H1 (cell line): ENCODE measurements around the gene CYGB. TPM values are rescaled to one million over a fixed set of nuclear protein-coding genes. Genes with fewer than 3 reads are reported as not detected.

Experiments used
- CHD2 ChIP-seq: IDR thresholded peaks from 2 replicates; pipeline ENCODE4 v1.6.1; 2012; ENCODE audit warnings: low read length, improper control_type of control experiment
- CTBP2 ChIP-seq: IDR thresholded peaks from 2 replicates; pipeline ENCODE4 v1.7.0; 2011; ENCODE audit warnings: borderline replicate concordance, mild to moderate bottlenecking, moderate library complexity, mixed read lengths, low read length; ENCODE audit not compliant: insufficient read depth, insufficient read length
- EP300 ChIP-seq, 2 experiments: IDR thresholded peaks; 1 replicate in 1 of 2; 2 replicates in 1 of 2; pipeline ENCODE4 v1.6.1; 2011 to 2012; ENCODE audit warnings: low read depth in 2 of 2, low read length in 2 of 2, mild to moderate bottlenecking in 2 of 2, borderline replicate concordance in 1 of 2, inconsistent platforms in 1 of 2, moderate library complexity in 1 of 2
- EZH2 ChIP-seq: fragments of 200-600 bp; sonication (generic); IDR thresholded peaks from 2 replicates; pipeline ENCODE4 v1.7.1; 2012; ENCODE audit warnings: low read depth, mild to moderate bottlenecking, moderate library complexity, low read length, inconsistent platforms; ENCODE audit not compliant: severe bottlenecking
- GABPA ChIP-seq: IDR thresholded peaks from 2 replicates; pipeline ENCODE4 v1.6.1; 2011; ENCODE audit warnings: mild to moderate bottlenecking, low read length, moderate library complexity, borderline replicate concordance; ENCODE audit not compliant: insufficient read depth
- JUND ChIP-seq: IDR thresholded peaks from 2 replicates; pipeline ENCODE4 v1.6.1; 2011; ENCODE audit warnings: mild to moderate bottlenecking, improper control_type of control experiment, low read length
- KDM1A ChIP-seq: fragments of 200-600, 300-600 bp; sonication (generic); IDR thresholded peaks from 2 replicates; pipeline ENCODE4 v1.7.1; 2016; ENCODE audit warnings: mild to moderate bottlenecking, low read length, borderline replicate concordance
- NANOG ChIP-seq: IDR thresholded peaks from 2 replicates; pipeline ENCODE4 v1.6.1; 2011; ENCODE audit warnings: low read length, low read depth, mild to moderate bottlenecking, inconsistent platforms; ENCODE audit not compliant: insufficient read depth, poor library complexity, severe bottlenecking
- POLR2A ChIP-seq, 2 experiments: IDR thresholded peaks; 1 replicate in 1 of 2; 2 replicates in 1 of 2; pipeline ENCODE4 v1.6.1; 2011; ENCODE audit warnings: low read depth in 2 of 2, low read length in 2 of 2, mild to moderate bottlenecking in 2 of 2; ENCODE audit errors: control extremely low read depth in 1 of 2
- RAD21 ChIP-seq, 2 experiments: IDR thresholded peaks in 1 of 2; conservative IDR thresholded peaks in 1 of 2; 2 replicates each; pipeline ENCODE4 v1.6.1; 2011; ENCODE audit warnings: low read depth in 2 of 2, low read length in 2 of 2, improper control_type of control experiment in 1 of 2, inconsistent platforms in 1 of 2, mild to moderate bottlenecking in 1 of 2, moderate library complexity in 1 of 2
- SIX5 ChIP-seq: IDR thresholded peaks from 2 replicates; pipeline ENCODE4 v1.6.1; 2011; ENCODE audit warnings: mild to moderate bottlenecking, low read depth, low read length
- SRF ChIP-seq: IDR thresholded peaks from 2 replicates; pipeline ENCODE4 v1.6.1; 2011; ENCODE audit warnings: mild to moderate bottlenecking, low read depth, low read length, moderate library complexity
- TEAD4 ChIP-seq: IDR thresholded peaks from 2 replicates; pipeline ENCODE4 v1.6.1; 2012; ENCODE audit warnings: low read depth, low read length, inconsistent platforms, mixed read lengths
- YY1 ChIP-seq: IDR thresholded peaks from 2 replicates; pipeline ENCODE4 v1.6.1; 2011; ENCODE audit warnings: low read depth, mild to moderate bottlenecking, low read length
- polyA plus RNA-seq, 7 experiments: library from polyadenylated mRNA; depleted of rRNA in 3 of 7; stranded (reverse) in 5 of 7; unstranded in 2 of 7; fragments of >200 nt in 5 of 7; fragments of 200-250 nt in 2 of 7; gene quantifications; 1 replicate in 5 of 7; 2 replicates in 1 of 7; 4 replicates in 1 of 7; pipeline versions ENCODE4 v1.2.1 to v1.2.3, GENCODE V29; 2011 to 2013; ENCODE audit warnings: missing spikeins in 2 of 7, mixed read lengths in 2 of 7
- total RNA-seq: library from RNA; stranded (reverse); fragmentation: NEBNext Ultra II Directional; extraction: Animal tissue kit (Norgen Biotek cat#: 25700); gene quantifications from 2 replicates; pipeline ENCODE4 v1.2.1, GENCODE V29; 2021
- TF ChIP-seq, protein P1 (sequence below), 3 experiments: IDR thresholded peaks; 1 replicate in 2 of 3; 2 replicates in 1 of 3; pipeline versions ENCODE4 v1.5.1 to v1.6.1; 2011; ENCODE audit warnings: low read length in 3 of 3, mild to moderate bottlenecking in 3 of 3, inconsistent platforms in 2 of 3, low read depth in 1 of 3, moderate library complexity in 1 of 3; ENCODE audit not compliant: insufficient read depth in 1 of 3; ENCODE audit errors: control extremely low read depth in 1 of 3

The CYGB gene
- total and polyA plus RNA-seq, 2 of the 8 experiments (the other 6 are each of a cell fraction or from before 2014, with no cell fraction given), result 2.7 to 3.7 TPM

DNA sequence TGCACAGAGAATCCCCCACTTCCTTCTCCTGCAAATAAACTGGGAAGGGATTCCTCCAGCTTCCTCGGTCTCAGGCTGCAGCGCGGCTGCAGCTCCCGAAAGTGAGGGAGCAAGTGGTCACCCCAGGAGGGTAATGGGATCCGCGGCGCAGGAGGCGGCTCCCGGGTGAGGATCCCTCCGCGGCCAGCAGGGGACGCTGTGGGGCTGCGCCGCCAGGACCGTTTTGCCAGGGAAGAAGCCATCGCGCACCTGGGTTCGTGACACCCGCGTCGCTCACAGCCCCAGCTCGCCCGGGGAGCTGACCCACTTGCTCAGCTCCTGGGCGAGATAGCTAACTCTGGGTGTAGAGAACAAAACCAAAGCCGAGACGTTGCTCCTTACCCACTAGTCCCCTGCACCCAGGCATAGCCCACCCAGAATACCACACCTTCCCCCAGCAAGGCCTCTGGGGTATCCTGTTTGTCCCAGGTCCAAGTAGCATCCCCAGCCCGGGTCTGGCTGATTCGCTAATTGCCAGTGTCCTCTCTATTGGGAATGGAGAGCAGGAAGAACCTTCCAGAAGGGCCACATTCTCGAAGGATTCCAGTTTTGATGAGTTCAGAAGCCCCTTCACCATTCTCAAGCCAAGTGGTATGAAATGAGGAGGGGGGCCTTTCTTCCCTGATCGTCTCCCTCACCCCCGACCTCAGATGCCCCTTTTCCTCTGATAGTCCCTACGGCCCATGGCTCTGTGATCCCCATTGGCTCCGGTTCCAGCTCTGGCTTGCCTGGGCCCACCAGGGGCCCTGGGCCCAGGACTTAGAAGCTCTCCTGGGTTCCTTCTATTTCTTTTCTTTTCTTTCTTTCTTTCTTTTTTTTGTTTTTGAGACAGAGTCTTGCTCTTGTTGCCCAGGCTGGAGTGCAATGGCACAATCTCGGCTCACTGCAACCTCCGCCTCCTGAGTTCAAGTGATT lies 14.1 kb downstream of the CYGB start (continued):
- TF ChIP-seq YY1 (peak; percentile 72; the same call in 1 of the 2 replicates), SRF (no peak), EZH2 (peak; percentile 25), RAD21 (IDR thresholded peaks at IDR 0.05 in 1 of 2, conservative IDR thresholded peaks at IDR 0.05 in 1 of 2; ENCODE audit: low read depth in 2 of 2, low read length in 2 of 2) (peak; percentile 91 to 92), POLR2A (IDR thresholded peaks at IDR 0.05; ENCODE audit: control extremely low read depth in 1 of 2, low read depth in 2 of 2, low read length in 2 of 2) (no peak), KDM1A (no peak), JUND (0 out of 2 replicates have a peak, but pooled peaks have one; percentile 35), NANOG (peak; percentile 61), CTBP2 (no peak), TEAD4 (0 out of 2 replicates have a peak, but pooled peaks have one; percentile 16), EP300 (IDR thresholded peaks at IDR 0.05; ENCODE audit: borderline replicate concordance in 1 of 2, low read depth in 2 of 2, low read length in 2 of 2) (peak in 1 of 2 experiments; percentile 43; a peak in 1 of 3 replicates), GABPA (peak; percentile 84; the same call in 1 of the 2 replicates), CHD2 (no peak), SIX5 (no peak)
- TF ChIP-seq, protein P1, sequence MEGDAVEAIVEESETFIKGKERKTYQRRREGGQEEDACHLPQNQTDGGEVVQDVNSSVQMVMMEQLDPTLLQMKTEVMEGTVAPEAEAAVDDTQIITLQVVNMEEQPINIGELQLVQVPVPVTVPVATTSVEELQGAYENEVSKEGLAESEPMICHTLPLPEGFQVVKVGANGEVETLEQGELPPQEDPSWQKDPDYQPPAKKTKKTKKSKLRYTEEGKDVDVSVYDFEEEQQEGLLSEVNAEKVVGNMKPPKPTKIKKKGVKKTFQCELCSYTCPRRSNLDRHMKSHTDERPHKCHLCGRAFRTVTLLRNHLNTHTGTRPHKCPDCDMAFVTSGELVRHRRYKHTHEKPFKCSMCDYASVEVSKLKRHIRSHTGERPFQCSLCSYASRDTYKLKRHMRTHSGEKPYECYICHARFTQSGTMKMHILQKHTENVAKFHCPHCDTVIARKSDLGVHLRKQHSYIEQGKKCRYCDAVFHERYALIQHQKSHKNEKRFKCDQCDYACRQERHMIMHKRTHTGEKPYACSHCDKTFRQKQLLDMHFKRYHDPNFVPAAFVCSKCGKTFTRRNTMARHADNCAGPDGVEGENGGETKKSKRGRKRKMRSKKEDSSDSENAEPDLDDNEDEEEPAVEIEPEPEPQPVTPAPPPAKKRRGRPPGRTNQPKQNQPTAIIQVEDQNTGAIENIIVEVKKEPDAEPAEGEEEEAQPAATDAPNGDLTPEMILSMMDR (IDR thresholded peaks at IDR 0.05; ENCODE audit: control extremely low read depth in 1 of 3, insufficient read depth in 1 of 3, low read depth in 1 of 3, low read length in 3 of 3), result peak; percentile 97 to 99 (median 99)
- TF ChIP-seq, all 59 proteins: peak for 14
